ENCODE data around the gene NLGN1.
A peak's percentile ranks its signal among the peaks of the same experiment; 100 is the strongest.
"Not testable (repeated sequence)": the region's sequence is repeated elsewhere in the genome, so short reads cannot be mapped to it uniquely, and the experiment has no call there.

NLGN1 gene

DNA sequence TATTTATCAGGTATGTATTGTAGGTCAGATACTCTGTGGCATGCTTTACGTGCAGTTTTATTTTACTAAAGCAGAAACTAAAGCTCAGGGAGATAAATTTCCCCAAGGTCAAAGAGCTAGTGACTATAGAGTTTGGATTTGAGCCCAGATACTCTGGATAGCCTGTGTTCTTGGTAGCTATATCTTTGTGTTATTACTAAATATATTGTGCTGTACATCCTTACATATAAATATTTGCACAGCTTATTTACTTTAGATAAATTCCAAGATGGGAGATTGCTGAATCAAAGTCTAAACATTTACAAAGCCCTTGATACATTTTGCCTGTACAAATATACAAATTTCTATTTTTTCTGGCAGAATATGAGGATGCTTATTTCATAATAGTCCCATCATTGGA lies 800.7 kb downstream of the NLGN1 start:
- no peak for DNase-seq

GRCh38 chr3:174199696-174200095 lies 802.2 kb downstream of the NLGN1 start:
- DNase-seq: no peak

DNA sequence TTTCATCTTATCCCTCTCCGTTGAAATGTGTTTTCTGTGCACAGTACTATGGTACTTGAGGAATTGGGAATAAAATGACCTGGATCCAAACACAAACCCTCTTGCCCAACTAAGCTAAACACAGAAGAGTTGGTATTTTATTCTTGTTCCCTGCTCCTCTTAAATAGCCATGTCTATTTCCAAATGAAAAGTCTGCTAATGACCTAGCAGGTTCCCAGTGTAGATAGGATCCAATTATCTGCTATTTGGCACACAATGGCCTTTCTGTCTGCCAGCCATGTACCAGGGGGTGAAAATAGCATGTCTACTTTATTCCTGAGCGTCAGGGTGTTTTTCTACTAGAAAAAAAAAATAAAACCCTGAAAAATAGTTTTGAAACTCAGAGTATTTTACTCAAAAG lies 804.6 kb downstream of the NLGN1 start:
- no peak for DNase-seq

DNA sequence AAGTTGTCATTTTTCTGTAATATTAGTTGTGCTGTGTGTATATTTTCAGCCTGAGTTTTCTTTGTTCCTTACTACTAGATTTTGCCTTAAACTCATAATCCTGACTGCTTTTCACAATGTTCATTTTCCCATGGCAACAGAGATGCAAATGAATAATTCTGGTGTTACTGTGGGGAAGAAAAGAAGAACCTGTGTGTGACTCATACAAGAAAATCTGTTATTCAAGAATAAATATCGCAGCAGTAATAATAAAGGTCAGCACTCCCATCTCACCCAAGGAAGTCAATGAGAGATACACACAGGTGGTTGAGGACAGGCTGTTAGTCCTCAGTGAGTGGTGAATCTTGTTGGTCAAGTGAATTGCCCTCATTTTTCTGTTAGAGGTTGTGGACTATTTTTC lies 805.0 kb downstream of the NLGN1 start:
- no peak for DNase-seq

DNA sequence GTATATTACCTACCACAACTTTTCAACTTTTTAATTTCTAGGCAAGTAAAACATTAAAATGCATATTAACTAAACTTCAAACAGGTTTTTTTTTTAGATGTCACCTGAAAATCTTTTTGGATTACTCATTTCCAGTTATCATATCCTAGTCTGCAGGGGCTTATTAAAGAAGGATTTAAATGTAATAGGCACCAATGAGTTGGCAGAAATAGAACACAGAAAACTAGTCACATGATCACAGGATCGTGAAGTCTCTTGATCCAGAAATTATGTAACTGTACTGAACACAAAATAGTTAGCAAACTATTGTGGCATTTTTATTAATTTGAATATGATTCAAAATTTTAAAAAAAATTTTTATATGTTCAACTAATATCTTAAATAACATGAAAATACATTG lies 807.2 kb downstream of the NLGN1 start:
- no peak for DNase-seq

GRCh38 chr3:174206607-174207192 lies 809.2 kb downstream of the NLGN1 start:
- no peak for DNase-seq

- no peak for DNase-seq
Observed at GRCh38 chr3:174208161-174208560, 810.6 kb downstream of the NLGN1 start.

DNA sequence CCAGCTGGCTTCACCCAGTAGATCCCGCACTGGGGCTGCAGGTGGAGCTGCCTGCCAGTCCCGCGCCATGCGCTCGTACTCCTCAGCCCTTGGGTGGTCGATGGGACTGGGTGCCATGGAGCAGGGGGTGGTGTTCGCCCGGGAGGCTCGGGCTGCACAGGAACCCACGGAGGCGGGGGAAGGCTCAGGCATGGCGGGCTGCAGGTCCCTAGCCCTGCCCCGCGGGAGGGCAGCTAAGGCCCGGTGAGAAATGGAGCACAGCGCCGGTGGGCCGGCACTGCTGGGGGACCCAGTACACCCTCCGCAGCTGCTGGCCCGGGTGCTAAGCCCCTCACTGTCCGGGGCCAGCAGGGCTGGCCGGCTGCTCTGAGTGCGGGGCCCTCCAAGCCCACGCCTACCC lies 814.4 kb downstream of the NLGN1 start:
- not testable (repeated sequence) for DNase-seq

GRCh38 chr3:174215456-174215855 lies 817.9 kb downstream of the NLGN1 start:
- DNase-seq: no peak

GRCh38 chr3:174216019-174216418 lies 818.5 kb downstream of the NLGN1 start:
- no peak for DNase-seq

DNA sequence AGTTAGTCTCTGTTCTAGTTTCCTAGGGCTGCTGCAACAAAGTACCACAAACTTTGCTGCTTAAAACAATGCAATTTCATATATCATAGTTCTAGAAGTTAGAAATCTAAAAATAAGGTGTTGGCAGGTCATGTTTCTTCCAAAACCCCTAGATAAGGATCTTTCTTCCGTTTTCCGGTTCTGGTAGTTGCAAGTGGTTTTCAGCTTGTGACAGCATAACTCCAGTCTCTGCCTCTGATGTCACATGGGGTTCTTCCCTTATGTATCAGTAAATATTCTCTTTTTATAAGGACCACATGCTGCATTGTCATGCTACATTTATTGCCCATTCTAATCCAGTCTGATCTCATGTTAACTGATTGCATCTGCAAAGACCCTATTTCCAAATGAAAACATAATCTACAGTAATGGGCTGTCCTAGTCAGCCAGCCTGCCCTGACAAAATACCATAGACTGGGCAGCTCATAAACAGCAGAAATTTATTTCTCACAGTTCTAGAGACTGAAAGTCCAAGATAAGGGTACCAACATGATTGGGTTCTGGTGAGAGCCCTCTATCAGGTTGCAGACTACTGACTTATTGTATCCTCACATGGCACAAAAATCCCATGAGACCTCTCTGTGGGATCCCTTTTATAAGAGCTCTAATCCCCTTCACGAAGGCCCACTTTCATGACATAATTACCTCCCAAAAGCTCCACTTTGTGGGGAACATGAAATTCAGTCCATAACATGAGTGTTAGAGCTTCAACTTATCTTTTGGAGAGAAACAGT lies 819.6 kb downstream of the NLGN1 start:
- DNase-seq: peak; percentile 4

- DNase-seq: no peak
Observed at GRCh38 chr3:174218016-174218415, 820.5 kb downstream of the NLGN1 start.

GRCh38 chr3:174219738-174220137 lies 822.2 kb downstream of the NLGN1 start:
- no peak for DNase-seq

DNA sequence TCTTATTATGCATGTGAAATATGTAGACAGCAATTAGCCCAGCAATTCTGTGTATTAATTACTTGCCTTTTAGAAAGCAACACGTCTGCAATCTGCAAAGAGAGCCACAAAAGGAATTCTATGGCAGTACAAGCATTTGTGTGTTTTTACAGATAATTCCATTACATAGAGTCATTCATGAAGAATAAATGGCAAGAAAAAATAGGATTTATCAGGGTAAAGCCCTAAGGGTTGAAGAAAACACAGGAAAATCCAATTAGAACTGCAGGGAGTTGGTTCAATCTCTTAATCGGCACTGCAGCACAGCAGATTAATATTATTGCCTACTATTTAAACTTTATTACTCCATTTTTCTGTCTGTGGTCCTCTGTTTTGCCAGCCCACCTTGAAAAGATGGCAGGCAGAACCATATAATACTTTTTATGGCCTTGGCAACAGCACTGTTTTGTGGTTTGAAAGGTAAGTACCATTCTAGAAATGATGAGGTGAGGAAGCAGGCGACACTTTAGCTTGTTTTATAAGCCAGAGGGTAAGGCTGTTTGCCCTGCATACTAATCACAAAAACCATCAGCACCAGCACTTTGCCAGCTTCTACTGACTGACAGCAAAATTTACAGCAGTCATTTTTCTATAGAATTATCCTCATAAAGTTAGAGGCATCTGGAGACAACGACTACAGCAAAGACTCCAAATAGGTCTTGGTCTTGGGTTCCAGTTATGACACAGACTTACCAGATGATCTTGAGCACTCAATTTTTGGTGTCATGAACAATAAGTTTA lies 823.4 kb downstream of the NLGN1 start:
- no peak for DNase-seq

- no peak for DNase-seq
Observed at GRCh38 chr3:174223042-174223441, 825.5 kb downstream of the NLGN1 start.

- no peak for DNase-seq
Observed at GRCh38 chr3:174223626-174224025, 826.1 kb downstream of the NLGN1 start.

- no peak for DNase-seq
Observed at GRCh38 chr3:174229916-174230315, 832.4 kb downstream of the NLGN1 start.

- DNase-seq: not testable (repeated sequence)
Observed at GRCh38 chr3:174232028-174232657, 834.6 kb downstream of the NLGN1 start.

DNA sequence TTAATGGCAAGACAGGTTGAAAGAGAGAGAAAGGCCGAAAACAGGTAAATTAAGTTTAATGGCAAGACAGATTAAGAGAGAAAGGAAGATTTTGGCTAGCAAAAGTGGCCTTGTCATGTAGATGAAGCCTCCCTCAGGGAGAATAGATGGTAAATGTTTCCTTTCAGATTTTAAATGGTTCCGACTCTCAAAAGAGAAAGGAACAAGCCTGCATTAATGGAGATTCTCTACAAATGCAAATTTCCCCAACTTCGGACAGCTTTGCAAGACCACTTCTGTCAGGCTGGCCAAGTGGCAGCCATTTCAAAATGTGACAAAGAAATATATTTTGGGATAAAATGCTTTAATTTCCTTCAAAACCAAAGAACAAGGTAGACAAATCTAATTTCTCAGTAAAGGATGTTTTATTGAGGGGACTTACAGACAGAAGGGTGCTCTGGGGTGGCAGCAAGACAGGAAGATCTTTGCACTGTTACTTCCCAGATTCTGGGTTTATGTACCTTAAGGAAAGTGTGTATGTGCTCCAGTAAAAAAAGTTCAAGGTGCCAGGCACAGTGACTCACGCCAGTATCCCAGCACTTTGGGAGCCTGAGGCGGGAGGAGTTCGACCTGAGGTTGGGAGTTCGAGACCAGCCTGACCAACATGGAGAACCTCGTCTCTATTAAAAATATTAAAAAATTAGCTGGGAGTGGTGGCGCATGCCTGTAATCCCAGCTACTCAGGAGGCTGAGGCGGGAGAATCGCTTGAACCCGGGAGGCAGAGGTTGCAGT lies 835.3 kb downstream of the NLGN1 start:
- DNase-seq: no peak

DNA sequence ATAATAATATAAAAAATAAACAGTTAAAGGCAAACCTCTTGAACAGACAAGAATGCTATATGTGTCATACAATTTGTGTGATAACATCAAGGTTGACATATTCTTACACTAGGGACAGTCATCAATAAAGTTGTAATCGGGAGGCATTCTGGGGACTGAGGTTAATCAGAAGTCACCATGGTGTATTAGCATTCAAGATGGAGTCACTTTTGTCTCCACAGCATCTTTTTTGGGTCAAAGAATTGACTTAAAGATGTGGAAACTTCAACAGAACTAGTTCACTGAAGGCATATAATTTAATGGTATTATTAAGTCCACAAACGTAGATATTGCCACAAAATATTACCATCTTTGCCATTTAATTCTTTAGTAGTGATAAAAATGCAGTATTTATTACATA lies 836.0 kb downstream of the NLGN1 start:
- no peak for DNase-seq

- no peak for DNase-seq
Observed at GRCh38 chr3:174242311-174243041, 844.9 kb downstream of the NLGN1 start.

DNA sequence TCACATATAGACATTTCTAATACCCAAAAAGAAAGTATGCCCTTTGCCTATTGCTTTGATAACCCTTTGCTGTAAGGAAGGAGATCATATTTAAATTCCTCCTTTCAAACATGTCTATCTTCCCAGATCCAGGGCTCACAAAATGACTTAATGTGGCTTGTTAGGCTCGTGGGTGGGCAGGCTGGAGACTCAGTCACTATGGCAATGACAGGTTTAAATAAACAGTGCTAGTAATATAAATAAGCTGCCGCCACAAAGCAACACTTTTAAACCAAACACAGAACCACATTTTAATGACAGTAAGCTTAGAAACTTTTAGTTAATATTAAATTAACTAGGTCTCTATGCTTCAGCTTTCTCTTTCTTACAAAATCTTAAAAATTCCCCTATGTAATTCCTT lies 845.6 kb downstream of the NLGN1 start:
- DNase-seq: no peak

Measured in OCI-M1 (cell line).